Measurements from ENCODE around the gene ABCG2.

ABCG2 gene

GRCh38 chr4:88158489-88159228, at the start of gene ABCG2 (continued):
- TF ChIP-seq ZBTB44 (tag by site-specific recombination; IDR thresholded peaks at IDR 0.05): no peak
- no peak for TF ChIP-seq ZBTB1 (tag by site-specific recombination; IDR thresholded peaks at IDR 0.05)
- TF ChIP-seq RBAK (tag by site-specific recombination; IDR thresholded peaks at IDR 0.05): no peak
- TF ChIP-seq GLIS2 (tag by site-specific recombination; IDR thresholded peaks at IDR 0.05): peak; percentile 90
- no peak for TF ChIP-seq ZNF513 (tag by site-specific recombination; IDR thresholded peaks at IDR 0.05)
- TF ChIP-seq YY2 (tag by site-specific recombination; IDR thresholded peaks at IDR 0.05): no peak
- no peak for TF ChIP-seq ZNF560 (tag by site-specific recombination; IDR thresholded peaks at IDR 0.05; ENCODE audit: borderline replicate concordance)
- TF ChIP-seq ZNF529 (tag by site-specific recombination; IDR thresholded peaks at IDR 0.05; ENCODE audit: insufficient replicate concordance): no peak
- no peak for TF ChIP-seq ZNF473 (tag by site-specific recombination; IDR thresholded peaks at IDR 0.05)
- TF ChIP-seq ZNF266 (tag by site-specific recombination; IDR thresholded peaks at IDR 0.05; ENCODE audit: low read depth): no peak
- TF ChIP-seq PRDM1 (tag by site-specific recombination; IDR thresholded peaks at IDR 0.05): no peak
- TF ChIP-seq ZNF302 (tag by site-specific recombination; IDR thresholded peaks at IDR 0.05; ENCODE audit: low read depth): no peak
- TF ChIP-seq ZNF707 (tag by site-specific recombination; IDR thresholded peaks at IDR 0.05): no peak
- TF ChIP-seq ZNF837 (tag by site-specific recombination; IDR thresholded peaks at IDR 0.05): no peak
- TF ChIP-seq ZBTB7A (tag by site-specific recombination; IDR thresholded peaks at IDR 0.05; ENCODE audit: low read depth): no peak
- no peak for TF ChIP-seq ZNF629 (tag by site-specific recombination; IDR thresholded peaks at IDR 0.05)
- TF ChIP-seq ZSCAN16 (tag by site-specific recombination; IDR thresholded peaks at IDR 0.05): no peak
- no peak for TF ChIP-seq SP3 (tag by site-specific recombination; IDR thresholded peaks at IDR 0.05)
- no peak for TF ChIP-seq ZNF214 (tag by site-specific recombination; IDR thresholded peaks at IDR 0.05; ENCODE audit: borderline replicate concordance)
- TF ChIP-seq ZNF843 (tag by site-specific recombination; IDR thresholded peaks at IDR 0.05): no peak
- TF ChIP-seq ZNF19 (tag by site-specific recombination; IDR thresholded peaks at IDR 0.05; ENCODE audit: low read depth): no peak
- TF ChIP-seq ZNF514 (tag by site-specific recombination; IDR thresholded peaks at IDR 0.05): no peak
- TF ChIP-seq ZNF394 (tag by site-specific recombination; IDR thresholded peaks at IDR 0.05; ENCODE audit: borderline replicate concordance): 0 out of 2 replicates have a peak, but pooled peaks have one; percentile 18
- no peak for TF ChIP-seq ZBTB49 (tag by site-specific recombination; IDR thresholded peaks at IDR 0.05; ENCODE audit: low read depth)
- no peak for TF ChIP-seq GFI1B (tag by site-specific recombination; IDR thresholded peaks at IDR 0.05)
- TF ChIP-seq WT1 (tag by site-specific recombination; IDR thresholded peaks at IDR 0.05): peak; percentile 54
- no peak for TF ChIP-seq ZNF449 (tag by site-specific recombination; IDR thresholded peaks at IDR 0.05)
- TF ChIP-seq TSHZ1 (tag by site-specific recombination; IDR thresholded peaks at IDR 0.05; ENCODE audit: borderline replicate concordance): no peak
- TF ChIP-seq ZNF571 (tag by site-specific recombination; IDR thresholded peaks at IDR 0.05): no peak
- TF ChIP-seq ZNF544 (tag by site-specific recombination; IDR thresholded peaks at IDR 0.05): no peak
- no peak for TF ChIP-seq ZNF558 (tag by site-specific recombination; IDR thresholded peaks at IDR 0.05)
